Measurements from ENCODE around the gene KCNQ1.

The KCNQ1 gene

GRCh38 chr11:2559527-2560311, 114.9 kb downstream of the KCNQ1 start:
- DNase-seq: no peak

GRCh38 chr11:2561696-2562581, 117.1 kb downstream of the KCNQ1 start:
- no peak for DNase-seq

GRCh38 chr11:2562890-2563212, 118.0 kb downstream of the KCNQ1 start:
- no peak for DNase-seq

- DNase-seq: no peak
These were observed 118.6 kb downstream of the KCNQ1 start for GRCh38 chr11:2563213-2564007.

GRCh38 chr11:2564008-2564530, 119.3 kb downstream of the KCNQ1 start:
- no peak for DNase-seq

GRCh38 chr11:2564588-2565425, 120.0 kb downstream of the KCNQ1 start:
- no peak for DNase-seq

- no peak for DNase-seq
These were observed 120.8 kb downstream of the KCNQ1 start for GRCh38 chr11:2565447-2566222.

GRCh38 chr11:2566223-2567025, 121.6 kb downstream of the KCNQ1 start:
- no peak for DNase-seq

- DNase-seq: no peak
These were observed 122.3 kb downstream of the KCNQ1 start for GRCh38 chr11:2567026-2567671.

- peak; percentile 12 for DNase-seq
These were observed 124.5 kb downstream of the KCNQ1 start for GRCh38 chr11:2569321-2569721.

- DNase-seq: no peak
These were observed 125.0 kb downstream of the KCNQ1 start for GRCh38 chr11:2569731-2570210.

GRCh38 chr11:2570211-2570811, 125.5 kb downstream of the KCNQ1 start:
- DNase-seq: no peak

- no peak for DNase-seq
These were observed 126.2 kb downstream of the KCNQ1 start for GRCh38 chr11:2570841-2571597.

GRCh38 chr11:2571598-2572281, 126.9 kb downstream of the KCNQ1 start:
- no peak for DNase-seq

GRCh38 chr11:2572491-2573239, 127.9 kb downstream of the KCNQ1 start:
- no peak for DNase-seq

- DNase-seq: no peak
These were observed 128.6 kb downstream of the KCNQ1 start for GRCh38 chr11:2573240-2574042.

Measured in fibroblast of skin of abdomen (primary cell).